ENCODE data around the gene ARHGEF2. TPM values are rescaled to one million over a fixed set of nuclear protein-coding genes. Genes with fewer than 3 reads are reported as not detected.

Gene ARHGEF2
- total and polyA plus RNA-seq, 2 experiments from 2014 or later = 77.7 to 136 TPM

DNA sequence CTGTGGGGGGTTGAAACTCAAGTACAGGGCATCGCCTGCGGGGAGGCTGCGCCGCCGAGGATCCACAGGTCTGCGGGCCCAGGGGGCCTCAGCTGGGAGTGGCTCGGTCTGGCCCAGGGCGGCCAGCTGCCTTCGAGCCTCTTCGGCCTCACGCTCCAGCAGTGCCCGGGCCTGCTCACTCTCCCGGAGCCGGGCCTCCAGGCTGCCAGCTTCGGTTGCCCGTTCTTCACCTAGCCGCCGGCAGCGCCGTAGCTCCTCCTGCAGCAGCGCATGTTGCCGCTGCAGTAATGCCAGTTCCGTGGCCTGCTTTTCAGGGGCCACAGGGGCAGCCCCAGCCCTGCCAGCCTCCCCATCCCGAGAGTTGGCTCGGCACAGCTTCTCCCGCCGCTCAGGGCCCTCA lies 27.5 kb downstream of the ARHGEF2 start:
- peaks cover 82% of the 10 kb centered on the region for H3K36me3 ChIP-seq (ENCODE audit: low read depth)
- no peak for TF ChIP-seq EZH2 (IDR thresholded peaks at IDR 0.05; ENCODE audit: insufficient read depth, poor library complexity, severe bottlenecking)
- TF ChIP-seq EZH2phosphoT487 (IDR thresholded peaks at IDR 0.05; ENCODE audit: insufficient read depth, low read depth) = no peak
- no peaks in the 10 kb centered on the region for H3K4me1 ChIP-seq (ENCODE audit: insufficient read depth)
- H3K4me3 ChIP-seq = no peak overlapping the region
- no peak overlapping the region for H2AFZ ChIP-seq
- DNase-seq = no peak
- peaks cover 26% of the 10 kb centered on the region for H3K79me2 ChIP-seq (ENCODE audit: insufficient read depth)
- no peaks in the 10 kb centered on the region for H3K27me3 ChIP-seq (replicated peaks; ENCODE audit: insufficient read depth)
- H3K4me2 ChIP-seq (ENCODE audit: unreplicated experiment) = no peak overlapping the region
- no peaks in the 10 kb centered on the region for H3K9me3 ChIP-seq (ENCODE audit: low read depth)
- H3F3A ChIP-seq (ENCODE audit: insufficient read depth) = peaks cover 48% of the 10 kb centered on the region
- H3K9me2 ChIP-seq (ENCODE audit: insufficient read depth) = no peaks in the 10 kb centered on the region
- H3K27ac ChIP-seq = no peak overlapping the region
- no peak overlapping the region for H3K9ac ChIP-seq
- in situ Hi-C loops (cut with MboI) = no loop called here
- WGBS, 2 experiments (ENCODE audit: low coverage in 1 of 2, low lambda C conversion rate in 2 of 2, missing lambda C conversion rate in 2 of 2) = 94 to 97% methylated on average over 27 of the region's 27 CpGs
- no peaks in the 10 kb centered on the region for H4K20me1 ChIP-seq (ENCODE audit: insufficient read depth)

GRCh38 chr1:155947741-155948140 lies 30.6 kb downstream of the ARHGEF2 start:
- peaks cover 55% of the 10 kb centered on the region for H3F3A ChIP-seq (ENCODE audit: insufficient read depth)
- no peaks in the 10 kb centered on the region for H3K4me1 ChIP-seq (ENCODE audit: insufficient read depth)
- WGBS, 2 experiments (ENCODE audit: low coverage in 1 of 2, low lambda C conversion rate in 2 of 2, missing lambda C conversion rate in 2 of 2) = 86 to 87% methylated on average over 7 to 8 of the region's 8 CpGs
- H3K36me3 ChIP-seq (ENCODE audit: low read depth) = peaks cover 63% of the 10 kb centered on the region
- no peak overlapping the region for H3K4me2 ChIP-seq (ENCODE audit: unreplicated experiment)
- H3K9me2 ChIP-seq (ENCODE audit: insufficient read depth) = no peaks in the 10 kb centered on the region
- H3K4me3 ChIP-seq = no peak overlapping the region
- no peak overlapping the region for H3K9ac ChIP-seq
- no peak for DNase-seq
- no peaks in the 10 kb centered on the region for H4K20me1 ChIP-seq (ENCODE audit: insufficient read depth)
- no peak overlapping the region for H3K27ac ChIP-seq
- in situ Hi-C loops (cut with MboI) = no loop called here
- H3K79me2 ChIP-seq (ENCODE audit: insufficient read depth) = peaks cover 12% of the 10 kb centered on the region
- TF ChIP-seq EZH2phosphoT487 (IDR thresholded peaks at IDR 0.05; ENCODE audit: insufficient read depth, low read depth) = no peak
- no peak for TF ChIP-seq EZH2 (IDR thresholded peaks at IDR 0.05; ENCODE audit: insufficient read depth, poor library complexity, severe bottlenecking)
- no peaks in the 10 kb centered on the region for H3K9me3 ChIP-seq (ENCODE audit: low read depth)
- no peak overlapping the region for H2AFZ ChIP-seq
- H3K27me3 ChIP-seq (replicated peaks; ENCODE audit: insufficient read depth) = no peaks in the 10 kb centered on the region

DNA sequence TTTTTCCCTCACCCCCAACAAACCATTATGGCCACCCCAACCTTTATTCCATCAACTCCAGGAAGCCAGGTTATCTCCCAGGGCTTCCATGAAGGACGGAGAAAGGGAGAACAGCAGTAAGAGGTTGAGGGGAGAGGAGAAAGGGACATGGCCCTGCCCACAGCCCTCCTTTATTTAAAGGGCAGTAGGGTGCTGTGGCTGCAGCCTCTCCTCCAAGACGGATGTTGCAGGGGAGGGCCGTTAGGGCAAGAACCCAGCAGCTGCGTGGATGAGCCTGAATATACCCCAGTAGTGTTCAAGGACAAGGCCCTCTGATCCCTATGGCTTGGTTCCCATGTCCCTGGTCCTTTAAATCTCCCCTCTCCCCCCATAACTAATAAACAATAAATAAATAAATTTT lies 31.1 kb downstream of the ARHGEF2 start:
- no peak overlapping the region for H3K27ac ChIP-seq
- H3K9me2 ChIP-seq (ENCODE audit: insufficient read depth) = no peaks in the 10 kb centered on the region
- H3K27me3 ChIP-seq (replicated peaks; ENCODE audit: insufficient read depth) = no peaks in the 10 kb centered on the region
- peaks cover 56% of the 10 kb centered on the region for H3F3A ChIP-seq (ENCODE audit: insufficient read depth)
- H3K9me3 ChIP-seq (ENCODE audit: low read depth) = no peaks in the 10 kb centered on the region
- TF ChIP-seq EZH2 (IDR thresholded peaks at IDR 0.05; ENCODE audit: insufficient read depth, poor library complexity, severe bottlenecking) (no peak), EZH2phosphoT487 (IDR thresholded peaks at IDR 0.05; ENCODE audit: insufficient read depth, low read depth) (no peak)
- H4K20me1 ChIP-seq (ENCODE audit: insufficient read depth) = no peaks in the 10 kb centered on the region
- DNase-seq = no peak
- no peak overlapping the region for H3K9ac ChIP-seq
- H2AFZ ChIP-seq = no peak overlapping the region
- in situ Hi-C loops (cut with MboI) = no loop called here
- 83 to 93% methylated on average over 4 of the region's 4 CpGs for WGBS, 2 experiments (ENCODE audit: low coverage in 1 of 2, low lambda C conversion rate in 2 of 2, missing lambda C conversion rate in 2 of 2)
- no peak overlapping the region for H3K4me3 ChIP-seq
- no peak overlapping the region for H3K4me2 ChIP-seq (ENCODE audit: unreplicated experiment)
- peaks cover 12% of the 10 kb centered on the region for H3K79me2 ChIP-seq (ENCODE audit: insufficient read depth)
- H3K36me3 ChIP-seq (ENCODE audit: low read depth) = peaks cover 58% of the 10 kb centered on the region
- H3K4me1 ChIP-seq (ENCODE audit: insufficient read depth) = no peaks in the 10 kb centered on the region

GRCh38 chr1:155946633-155947219 lies 31.6 kb downstream of the ARHGEF2 start:
- no peaks in the 10 kb centered on the region for H3K9me2 ChIP-seq (ENCODE audit: insufficient read depth)
- no peak overlapping the region for H3K9ac ChIP-seq
- no peak for DNase-seq
- no peak for TF ChIP-seq EZH2phosphoT487 (IDR thresholded peaks at IDR 0.05; ENCODE audit: insufficient read depth, low read depth)
- no peak for TF ChIP-seq EZH2 (IDR thresholded peaks at IDR 0.05; ENCODE audit: insufficient read depth, poor library complexity, severe bottlenecking)
- H2AFZ ChIP-seq = no peak overlapping the region
- no peak overlapping the region for H3K27ac ChIP-seq
- no peaks in the 10 kb centered on the region for H4K20me1 ChIP-seq (ENCODE audit: insufficient read depth)
- H3K9me3 ChIP-seq (ENCODE audit: low read depth) = no peaks in the 10 kb centered on the region
- 87 to 89% methylated on average over 8 of the region's 8 CpGs for WGBS, 2 experiments (ENCODE audit: low coverage in 1 of 2, low lambda C conversion rate in 2 of 2, missing lambda C conversion rate in 2 of 2)
- no peak overlapping the region for H3K4me3 ChIP-seq
- no peaks in the 10 kb centered on the region for H3K4me1 ChIP-seq (ENCODE audit: insufficient read depth)
- peaks cover 55% of the 10 kb centered on the region for H3F3A ChIP-seq (ENCODE audit: insufficient read depth)
- peaks cover 52% of the 10 kb centered on the region for H3K36me3 ChIP-seq (ENCODE audit: low read depth)
- peaks cover 9% of the 10 kb centered on the region for H3K79me2 ChIP-seq (ENCODE audit: insufficient read depth)
- in situ Hi-C loops (cut with MboI) = no loop called here
- H3K4me2 ChIP-seq (ENCODE audit: unreplicated experiment) = no peak overlapping the region
- no peaks in the 10 kb centered on the region for H3K27me3 ChIP-seq (replicated peaks; ENCODE audit: insufficient read depth)

- Histone ChIP-seq H3K4me2 (ENCODE audit: unreplicated experiment) (no peak overlapping the region), H3K9ac (no peak overlapping the region), H3K36me3 (ENCODE audit: low read depth) (peaks cover 36% of the 10 kb centered on the region), H2AFZ (no peak overlapping the region), H3K9me2 (ENCODE audit: insufficient read depth) (no peaks in the 10 kb centered on the region), H4K20me1 (ENCODE audit: insufficient read depth) (no peaks in the 10 kb centered on the region), H3F3A (ENCODE audit: insufficient read depth) (peaks cover 50% of the 10 kb centered on the region), H3K27me3 (replicated peaks; ENCODE audit: insufficient read depth) (no peaks in the 10 kb centered on the region), H3K4me1 (ENCODE audit: insufficient read depth) (peaks cover 11% of the 10 kb centered on the region), H3K79me2 (ENCODE audit: insufficient read depth) (no peaks in the 10 kb centered on the region; the same call in 1 of the 2 replicates), H3K4me3 (no peak overlapping the region), H3K27ac (no peak overlapping the region), H3K9me3 (ENCODE audit: low read depth) (no peaks in the 10 kb centered on the region)
- in situ Hi-C loops (cut with MboI) = no loop called here
- WGBS, 2 experiments (ENCODE audit: low coverage in 1 of 2, low lambda C conversion rate in 2 of 2, missing lambda C conversion rate in 2 of 2) = 45 to 59% methylated on average over 6 of the region's 6 CpGs
- DNase-seq = no peak
- TF ChIP-seq EZH2phosphoT487 (IDR thresholded peaks at IDR 0.05; ENCODE audit: insufficient read depth, low read depth) = no peak
- no peak for TF ChIP-seq EZH2 (IDR thresholded peaks at IDR 0.05; ENCODE audit: insufficient read depth, poor library complexity, severe bottlenecking)
Observed at GRCh38 chr1:155944444-155944799, 33.9 kb downstream of the ARHGEF2 start.

All from GM23248 (cell line).